ENCODE measurements around the gene GPR107.

Gene GPR107

DNA sequence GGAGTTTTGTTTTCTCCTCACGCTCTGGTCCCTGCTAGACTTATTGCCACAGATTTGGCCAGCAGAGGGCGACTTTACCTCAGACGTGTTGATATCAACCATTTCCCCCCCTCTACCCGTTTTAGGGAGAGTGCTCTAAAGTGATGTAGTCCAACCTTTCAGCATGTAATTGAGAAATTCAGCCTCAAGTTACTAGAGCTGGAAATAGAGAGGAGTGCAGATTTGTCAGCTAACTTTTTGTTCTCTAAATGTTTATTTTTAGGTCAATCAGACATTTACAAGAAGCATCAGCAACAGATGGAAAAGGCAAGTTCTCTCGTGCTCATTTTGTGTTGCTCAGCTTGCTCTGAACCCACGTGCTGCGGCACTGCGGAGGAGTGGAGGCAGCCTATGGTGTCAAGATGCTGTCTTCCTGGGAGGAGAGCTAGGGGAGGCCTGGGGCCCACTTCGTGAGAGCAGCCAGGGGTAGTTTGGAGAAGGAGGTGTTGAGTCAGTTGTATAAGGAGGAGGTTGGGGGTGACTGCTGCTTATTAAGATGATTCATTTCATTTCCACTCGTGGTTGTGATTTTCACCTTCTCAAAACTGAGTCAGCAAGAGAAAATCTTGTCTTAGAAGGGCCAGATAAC lies 53.6 kb downstream of the GPR107 start:
- H3K4me3 ChIP-seq (ENCODE audit: low read depth, low read length) = no peak overlapping the region

DNA sequence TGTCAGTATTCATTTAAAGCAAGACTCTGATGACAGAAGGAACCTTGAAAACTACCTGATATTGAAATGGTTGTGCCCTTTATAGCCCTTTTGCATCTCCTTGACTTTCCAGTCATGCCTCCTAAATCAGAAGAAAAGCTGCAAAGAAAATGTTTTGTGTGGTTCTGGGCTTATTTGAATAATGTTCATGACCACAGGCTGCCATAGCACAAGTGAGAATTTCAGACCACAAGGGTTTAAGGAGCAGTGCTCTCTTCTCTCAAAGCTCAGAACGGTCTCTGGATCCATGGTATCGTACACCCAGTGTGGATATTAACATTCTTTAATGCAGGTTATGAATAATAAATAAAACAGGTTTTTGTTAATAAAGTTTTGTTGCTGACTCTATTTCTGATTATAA lies 54.2 kb downstream of the GPR107 start:
- no peak overlapping the region for H3K4me3 ChIP-seq (ENCODE audit: low read depth, low read length)

DNA sequence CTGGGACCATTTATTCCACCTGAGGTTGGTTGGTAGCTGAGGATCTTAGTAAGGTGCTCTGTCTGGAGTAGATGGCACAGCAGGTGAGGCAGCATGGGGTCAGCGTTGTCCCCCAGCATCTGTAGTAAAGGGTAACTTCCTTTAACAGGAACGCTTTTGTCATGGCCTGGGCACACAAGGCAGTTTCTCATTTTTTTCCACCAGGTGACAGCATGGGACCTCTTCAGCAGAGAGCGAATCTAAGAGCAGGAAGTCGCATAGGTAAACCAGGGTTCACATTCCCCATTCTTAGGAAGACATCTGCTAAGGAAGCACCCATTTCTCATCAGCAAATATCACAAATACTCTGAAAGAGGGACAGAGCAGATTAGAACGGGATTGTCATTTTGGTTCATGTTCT lies 56.5 kb downstream of the GPR107 start:
- no peak overlapping the region for H3K4me3 ChIP-seq (ENCODE audit: low read depth, low read length)

DNA sequence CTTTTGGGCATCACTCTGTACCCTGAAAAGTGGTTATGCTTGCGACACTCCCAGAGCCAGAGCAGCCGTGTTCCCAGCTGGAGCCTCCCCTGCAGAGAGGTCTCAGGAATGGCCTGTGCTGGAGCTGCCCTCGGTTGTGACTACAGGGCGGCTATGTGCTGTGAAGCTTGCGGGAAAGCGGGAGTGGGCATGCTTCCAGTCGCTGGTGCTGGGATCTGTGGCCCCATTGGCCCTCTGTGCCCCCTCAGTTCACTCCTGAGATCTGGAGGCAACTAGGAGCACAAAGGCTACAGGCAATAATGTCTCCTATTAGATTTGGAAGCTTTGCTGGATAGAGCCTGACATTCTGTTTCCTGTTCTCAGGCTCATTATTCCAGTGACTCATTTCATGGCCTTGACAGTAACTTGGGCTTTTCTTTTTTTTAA lies 56.9 kb downstream of the GPR107 start:
- no peak overlapping the region for H3K4me3 ChIP-seq (ENCODE audit: low read depth, low read length)

DNA sequence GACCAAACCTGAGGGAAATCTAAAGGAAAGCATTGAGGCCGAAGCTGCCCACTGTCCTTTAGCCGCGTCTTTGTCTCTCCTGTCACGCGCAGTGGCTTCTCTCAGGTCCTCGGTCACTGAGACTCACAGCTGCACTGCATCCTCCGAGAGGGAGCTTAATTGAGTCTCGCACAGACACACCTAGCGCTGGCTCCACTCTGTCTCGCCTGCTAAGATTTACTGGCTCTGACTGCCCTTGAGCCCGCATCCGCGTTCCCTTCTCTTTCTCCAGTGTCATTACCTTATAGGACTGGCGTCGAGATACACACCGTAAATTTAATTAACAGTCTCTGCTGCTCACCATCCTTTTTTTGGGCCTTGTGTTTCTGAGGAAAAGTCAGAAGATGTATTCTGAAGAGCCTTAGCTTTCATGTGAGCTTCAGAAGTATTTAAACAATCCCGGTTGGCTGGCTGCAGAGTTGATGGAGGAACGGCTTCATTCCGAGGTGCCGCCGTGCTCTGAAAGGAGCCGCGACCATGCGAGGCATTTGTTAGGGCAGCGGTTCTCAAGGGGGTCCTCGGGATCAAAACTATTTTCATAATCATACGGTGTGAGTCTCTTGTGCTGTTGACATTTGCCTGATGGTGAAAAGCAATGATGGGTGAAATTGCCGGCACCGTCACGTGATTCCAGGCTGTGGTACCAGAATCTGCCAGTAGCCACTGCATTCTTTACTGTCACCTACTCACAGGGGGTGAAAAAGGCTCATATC lies 58.3 kb downstream of the GPR107 start:
- H3K4me3 ChIP-seq (ENCODE audit: low read depth, low read length) = no peak overlapping the region

DNA sequence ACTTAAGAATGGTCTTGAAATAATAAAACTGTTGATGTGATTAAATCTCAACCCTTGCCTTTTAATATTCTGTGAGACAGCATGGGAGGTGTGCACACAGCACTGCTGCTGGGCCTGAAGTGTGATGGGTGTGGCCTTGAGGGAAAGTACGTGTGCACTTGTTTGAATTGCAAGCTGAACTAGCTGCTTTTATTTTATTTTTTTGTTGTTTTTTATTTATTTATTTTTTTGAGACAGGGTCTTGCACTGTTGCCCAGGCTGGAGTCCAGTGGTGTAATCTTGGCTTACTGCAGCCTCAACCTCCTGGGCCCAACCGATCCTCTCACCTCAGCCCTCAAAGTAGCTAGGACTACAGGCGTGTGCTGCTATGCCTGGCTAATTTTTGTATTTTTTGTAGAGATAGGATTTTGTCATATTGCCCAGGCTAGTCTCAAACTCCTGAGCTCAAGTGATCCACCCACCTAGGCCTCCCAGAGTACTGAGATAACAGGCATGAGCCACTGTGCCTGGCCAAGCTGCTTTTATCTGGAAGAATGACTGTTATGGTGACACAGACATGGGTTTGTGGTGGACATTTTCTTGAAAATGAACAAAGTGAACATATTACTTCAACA lies 58.9 kb downstream of the GPR107 start:
- no peak overlapping the region for H3K4me3 ChIP-seq (ENCODE audit: low read depth, low read length)

DNA sequence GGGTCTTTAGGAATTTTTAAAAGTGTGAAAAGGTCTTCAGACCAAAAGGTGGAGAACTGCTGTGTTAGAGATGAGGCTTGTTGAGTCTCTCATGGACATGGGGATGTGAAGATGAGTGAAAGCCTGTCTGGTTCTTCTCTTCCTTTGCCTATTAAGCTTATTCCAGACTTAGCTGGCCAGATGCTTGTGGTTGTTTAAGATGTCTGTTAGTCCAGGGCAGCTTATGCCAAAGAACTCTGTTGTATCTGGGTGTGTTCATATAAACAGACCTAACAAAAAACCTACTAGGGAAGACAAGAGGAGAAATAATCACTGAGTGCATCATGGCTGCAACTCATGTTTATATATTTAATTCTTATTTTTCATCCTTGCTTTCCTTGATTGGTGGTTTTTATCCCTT lies 61.0 kb downstream of the GPR107 start:
- H3K4me3 ChIP-seq (ENCODE audit: low read depth, low read length) = no peak overlapping the region

DNA sequence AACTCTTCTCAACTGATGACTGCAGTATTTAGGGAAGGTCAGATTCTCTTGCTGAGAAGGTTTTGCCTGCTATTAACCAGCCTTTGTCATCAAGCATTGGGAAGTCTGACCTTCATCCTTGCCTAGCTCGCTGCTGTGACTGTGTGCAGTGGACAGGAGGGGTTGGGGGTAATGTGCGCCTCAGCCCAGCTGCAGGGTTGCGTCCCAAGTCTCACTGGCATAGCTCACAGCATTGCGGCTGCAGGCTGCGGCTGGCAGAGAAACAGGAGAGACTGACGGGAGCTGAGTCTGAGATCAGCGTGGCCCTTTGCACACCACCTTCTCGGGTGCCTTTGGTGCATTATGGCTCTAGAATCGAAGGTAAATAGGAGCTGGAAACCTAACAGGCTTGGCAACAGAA lies 62.6 kb downstream of the GPR107 start:
- no peak overlapping the region for H3K4me3 ChIP-seq (ENCODE audit: low read depth, low read length)

DNA sequence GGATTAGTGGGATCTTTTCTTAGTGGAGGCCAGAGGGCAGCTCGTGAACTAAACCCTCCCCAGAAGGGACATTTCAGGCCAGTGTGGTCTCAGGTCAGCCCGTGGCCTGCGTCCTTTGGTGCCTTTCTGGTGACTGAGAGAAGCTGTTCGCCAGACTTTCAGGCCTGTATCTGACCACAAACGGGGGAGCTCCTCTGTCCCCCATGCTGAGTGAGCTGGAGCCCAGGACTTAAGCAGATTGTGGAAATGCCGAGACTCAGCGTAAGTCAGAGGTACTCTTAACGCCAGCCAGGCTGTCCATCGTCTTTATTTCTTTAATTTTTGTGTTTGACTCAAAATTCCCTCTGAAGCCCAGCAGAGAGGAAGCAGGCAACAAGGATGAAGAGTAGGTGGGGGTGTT lies 63.7 kb downstream of the GPR107 start:
- H3K4me3 ChIP-seq (ENCODE audit: low read depth, low read length) = no peak overlapping the region

DNA sequence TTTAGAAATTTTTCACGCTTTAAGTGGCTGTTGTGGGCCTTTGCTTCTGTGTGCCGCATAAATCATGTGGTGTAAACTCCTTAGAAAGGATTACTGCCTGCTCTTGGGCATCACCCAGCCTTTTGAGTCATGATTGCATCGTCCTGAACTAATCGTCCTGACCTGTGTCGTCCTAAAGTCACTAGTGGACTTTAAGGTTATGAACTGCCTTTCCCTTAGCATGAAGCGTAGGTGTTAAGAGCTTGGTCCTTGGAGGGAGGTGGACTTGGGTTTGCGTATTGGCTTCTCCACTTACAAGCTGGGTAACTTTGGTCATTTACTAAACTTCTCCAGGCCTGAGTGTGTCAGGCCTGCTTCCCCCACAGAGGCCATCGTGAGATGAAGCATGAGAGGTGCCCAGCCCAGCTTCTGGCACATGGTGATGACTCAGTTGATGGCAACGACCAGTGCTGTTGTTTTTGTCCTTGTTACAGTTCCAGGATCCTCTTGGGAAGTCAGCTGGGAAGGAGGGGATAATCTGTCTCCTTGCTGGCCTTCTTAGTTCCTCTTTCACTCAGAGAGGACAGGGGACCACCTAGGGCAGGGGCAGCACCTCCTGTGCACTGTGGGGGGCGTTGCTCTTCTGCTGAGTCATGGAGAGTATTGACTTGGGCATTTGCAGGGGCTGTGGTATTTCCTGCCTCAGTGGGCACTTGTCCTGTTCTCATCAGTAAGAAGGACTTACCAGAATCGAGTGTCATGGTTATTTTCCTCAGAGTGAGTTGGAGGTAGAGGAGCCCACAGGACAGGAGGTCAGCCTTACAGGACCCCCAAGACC lies 64.3 kb downstream of the GPR107 start:
- no peak overlapping the region for H3K4me3 ChIP-seq (ENCODE audit: low read depth, low read length)

DNA sequence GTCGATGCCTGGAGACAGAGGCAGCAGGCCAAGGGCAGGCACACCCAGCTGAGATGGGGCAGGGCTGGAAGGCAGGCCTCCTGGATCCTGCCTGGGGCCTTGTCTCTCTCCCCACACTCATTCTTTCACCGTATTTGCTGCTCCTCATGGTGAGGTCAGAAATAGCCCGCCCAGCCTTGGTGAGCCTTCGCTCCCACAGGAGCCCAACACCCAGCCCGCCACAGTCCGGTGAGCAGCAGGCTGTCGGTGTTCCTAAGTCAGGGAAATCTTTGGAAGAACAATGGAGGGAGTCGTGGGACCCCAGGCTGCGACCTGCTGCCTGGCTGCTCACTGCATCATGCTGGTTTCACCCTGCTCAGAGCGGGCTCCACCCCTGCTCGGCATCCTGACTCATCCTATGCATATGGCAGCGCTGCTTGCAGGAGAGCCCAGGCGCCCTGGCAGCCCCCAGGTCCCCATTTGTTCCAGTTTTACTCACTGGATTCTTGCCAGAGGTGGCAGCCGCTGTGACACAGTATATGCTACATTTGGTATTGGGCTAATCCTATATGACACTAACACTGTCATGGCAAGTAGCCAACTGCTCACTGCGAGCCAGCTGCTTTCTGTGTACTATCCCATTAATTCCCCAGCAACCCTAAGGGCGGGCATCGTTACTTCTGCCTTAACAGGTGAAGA lies 65.3 kb downstream of the GPR107 start:
- no peak overlapping the region for H3K4me3 ChIP-seq (ENCODE audit: low read depth, low read length)

DNA sequence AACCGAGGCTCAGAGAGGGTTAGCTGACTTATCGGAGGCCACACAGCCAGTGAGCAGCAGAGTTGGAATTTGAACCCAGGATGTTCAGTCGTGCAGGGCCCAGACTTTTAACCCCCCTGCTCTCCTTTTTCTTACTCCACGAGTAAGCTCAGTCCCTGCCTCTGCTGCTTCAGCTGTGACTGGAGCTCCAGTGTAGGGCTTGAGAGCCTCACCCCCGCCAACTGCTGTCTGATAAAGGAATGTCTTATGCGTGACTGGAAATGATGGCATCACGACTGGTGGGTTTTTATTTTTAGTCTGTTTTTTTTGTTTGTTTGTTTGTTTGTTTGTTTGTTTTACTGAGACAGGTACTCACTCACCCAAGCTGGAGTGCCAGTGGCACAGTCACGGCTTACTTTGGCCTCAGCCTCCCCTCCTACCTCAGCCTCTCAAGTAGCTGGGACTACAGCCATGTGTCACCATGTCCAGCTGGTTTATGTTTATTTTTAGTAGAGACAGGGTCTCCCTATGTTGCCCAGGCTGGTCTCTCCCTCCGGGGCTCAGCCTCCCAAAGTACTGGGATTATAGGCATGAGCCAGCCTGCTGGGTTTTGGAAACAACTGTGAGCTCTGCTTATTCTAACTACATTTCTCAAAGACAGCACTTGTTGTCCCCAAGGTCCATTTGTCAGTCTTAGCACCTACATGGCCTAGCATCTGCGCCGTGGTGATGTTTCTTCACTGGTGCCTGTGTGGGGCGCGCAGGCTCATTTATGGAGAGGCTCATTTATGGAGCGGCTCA lies 66.0 kb downstream of the GPR107 start:
- H3K4me3 ChIP-seq (ENCODE audit: low read depth, low read length) = no peak overlapping the region

DNA sequence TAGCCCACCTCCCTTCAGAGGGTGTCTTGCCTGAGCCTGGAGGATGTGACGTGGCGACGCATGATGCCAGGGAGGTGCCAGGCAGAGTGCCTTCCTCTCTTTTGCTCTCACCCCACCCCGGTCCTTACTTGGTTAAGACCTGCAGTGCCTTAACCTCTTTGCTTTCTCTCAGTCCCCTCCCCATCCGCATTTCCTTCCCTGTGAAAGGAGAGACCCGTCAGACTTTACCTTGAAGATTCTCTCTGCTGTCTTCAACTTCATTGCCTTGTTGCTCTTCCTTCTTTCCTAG lies 66.5 kb downstream of the GPR107 start:
- no peak overlapping the region for H3K4me3 ChIP-seq (ENCODE audit: low read depth, low read length)

DNA sequence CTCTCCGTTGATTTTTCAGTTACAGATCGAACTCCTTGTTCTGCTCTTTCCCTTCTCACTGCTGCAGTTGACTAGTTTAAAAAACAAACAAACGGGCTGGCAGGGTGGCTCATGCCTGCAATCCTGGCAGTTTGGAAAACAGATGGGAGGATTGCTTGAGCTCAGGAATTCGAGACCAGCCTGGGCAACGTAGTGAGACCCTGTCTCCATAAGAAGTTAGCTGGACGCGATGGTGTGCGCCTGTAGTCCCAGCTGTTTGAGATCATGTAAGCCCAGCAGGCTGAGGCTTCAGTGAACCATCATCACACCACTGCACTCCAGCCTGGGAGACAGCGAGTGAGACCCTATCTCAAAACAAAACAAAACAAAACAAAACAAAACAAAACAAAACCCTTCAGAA lies 67.1 kb downstream of the GPR107 start:
- H3K4me3 ChIP-seq (ENCODE audit: low read depth, low read length) = no peak overlapping the region

DNA sequence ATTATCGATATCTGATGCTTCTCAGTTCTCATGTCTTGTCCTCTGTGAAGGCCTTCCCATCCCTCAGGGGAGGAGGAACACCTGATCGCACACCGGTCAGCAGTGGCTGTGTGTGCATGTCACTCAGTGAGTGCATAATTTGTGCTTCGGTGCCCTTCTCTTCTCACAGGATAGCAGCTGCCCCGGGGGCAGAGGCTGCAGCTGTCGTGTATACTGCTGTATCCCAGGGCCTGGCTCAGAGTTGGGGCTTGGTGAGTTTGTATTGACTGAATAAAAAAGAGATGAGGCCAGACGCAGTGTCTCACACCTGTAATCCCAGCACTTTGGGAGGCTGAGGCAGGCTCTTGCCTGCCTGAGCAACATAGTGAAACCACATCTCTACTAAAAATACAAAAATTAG lies 68.8 kb downstream of the GPR107 start:
- no peak overlapping the region for H3K4me3 ChIP-seq (ENCODE audit: low read depth, low read length)

DNA sequence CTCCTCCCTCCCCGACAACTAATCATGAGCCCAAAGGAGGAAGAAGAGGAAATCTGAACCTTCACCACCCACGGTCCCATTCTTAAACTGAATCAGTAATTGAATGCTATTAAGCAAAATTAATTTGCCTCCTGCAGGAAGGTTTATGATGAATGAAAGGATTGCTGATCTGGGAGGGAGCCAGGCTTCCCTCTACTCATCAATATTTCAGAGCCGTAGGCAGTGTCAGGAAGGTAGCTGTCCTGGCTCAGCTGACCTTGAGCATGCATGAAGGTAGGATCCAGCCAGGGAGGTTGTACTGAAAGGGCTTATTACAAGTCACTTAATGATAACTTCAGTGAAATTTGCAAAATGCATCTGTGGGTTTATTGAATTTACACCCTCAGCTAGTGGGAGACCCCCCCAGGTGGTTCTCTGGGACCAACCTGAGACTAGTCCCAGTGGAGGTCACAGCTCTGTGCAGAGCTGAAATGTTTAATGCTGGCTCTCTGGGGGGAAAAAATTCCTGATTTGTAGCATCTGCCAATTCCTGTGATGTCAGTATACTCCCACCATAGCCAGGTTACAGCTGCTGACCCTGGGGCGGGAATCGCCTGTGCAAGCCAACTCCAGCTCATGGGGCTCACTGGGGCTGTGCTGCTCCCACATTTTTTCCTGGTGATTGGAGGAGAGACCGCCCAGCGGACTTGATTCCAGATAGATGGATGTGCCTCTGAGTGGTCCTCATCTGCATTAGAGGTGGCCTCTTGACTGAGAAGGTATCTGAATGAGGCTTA lies 70.6 kb downstream of the GPR107 start:
- H3K4me3 ChIP-seq (ENCODE audit: low read depth, low read length) = no peak overlapping the region

DNA sequence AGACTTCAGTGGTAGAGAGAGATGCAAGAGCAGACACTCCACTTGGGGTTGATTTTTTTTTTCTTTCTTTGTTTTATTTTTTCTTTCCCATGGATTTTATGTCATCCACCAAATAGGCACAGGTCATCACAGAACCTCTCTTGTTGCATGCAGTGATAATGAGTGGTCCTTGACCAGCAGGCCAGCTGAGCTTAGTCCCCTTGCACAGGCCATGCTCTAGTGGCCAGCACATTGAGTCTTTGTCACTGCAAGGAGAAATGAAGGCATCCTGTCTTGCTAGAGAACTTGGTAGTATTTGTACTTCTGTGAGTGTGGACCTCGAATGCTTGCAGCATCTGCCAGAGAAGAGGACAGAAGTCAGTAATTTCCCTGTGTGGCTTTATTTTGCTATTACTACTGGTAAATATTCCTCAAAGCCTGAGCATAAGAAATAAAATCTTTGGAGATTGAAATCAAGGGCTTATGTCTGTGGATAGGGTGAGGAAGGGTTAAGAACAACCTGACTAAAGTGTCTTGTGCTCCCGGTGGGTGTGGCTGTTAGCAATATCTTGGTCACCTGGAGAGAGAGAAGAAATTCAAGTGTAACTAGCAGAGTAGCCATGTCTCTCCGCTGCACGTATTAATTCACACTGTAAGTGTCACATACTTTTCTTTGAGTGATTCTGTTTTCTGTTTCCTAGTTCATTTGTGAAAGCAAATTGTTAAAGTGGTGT lies 73.2 kb downstream of the GPR107 start:
- H3K4me3 ChIP-seq (ENCODE audit: low read depth, low read length) = no peak overlapping the region

DNA sequence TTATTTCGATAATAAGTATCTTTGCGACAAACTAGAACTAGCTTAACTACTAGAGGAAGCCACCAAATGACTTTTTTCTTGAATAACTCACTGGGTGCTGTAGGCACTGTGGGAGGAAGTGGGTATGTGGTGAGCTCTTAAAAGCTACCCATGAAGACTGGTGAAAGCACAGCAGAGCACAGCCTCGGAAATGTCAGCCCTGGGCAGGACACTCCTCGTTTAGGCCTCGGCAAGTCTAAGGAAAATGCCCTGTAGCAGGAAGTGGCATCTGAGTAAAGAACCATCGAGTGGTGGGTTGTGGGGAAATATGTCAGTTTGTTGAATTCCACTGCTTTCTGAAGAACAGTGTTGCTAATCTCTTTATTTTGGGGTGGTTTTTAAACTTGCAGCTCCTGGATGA lies 74.5 kb downstream of the GPR107 start:
- H3K4me3 ChIP-seq (ENCODE audit: low read depth, low read length) = no peak overlapping the region

All from iPS-11a (cell line).